Endometrial microvascular endothelial cells (primary cell): ENCODE data around the gene RARG. TPM values are rescaled to one million over a fixed set of nuclear protein-coding genes. Genes with fewer than 3 reads are reported as not detected.

Experiments
- in situ Hi-C: cut with HindIII; loops from 2 replicates; pipeline ENCODE4 v1.10.0; 2017; ENCODE audit warnings: low sequenced_read_pairs, low pct_unique_long_range_greater_than_20kb; ENCODE audit errors: inconsistent ontology term
- total RNA-seq: library from RNA; depleted of rRNA; stranded (reverse); fragments of >200 nt; gene quantifications from one replicate; pipeline ENCODE4 v1.2.3, GENCODE V29; 2015; ENCODE audit errors: inconsistent ontology term

RARG gene
- 23.5 TPM for total RNA-seq

DNA sequence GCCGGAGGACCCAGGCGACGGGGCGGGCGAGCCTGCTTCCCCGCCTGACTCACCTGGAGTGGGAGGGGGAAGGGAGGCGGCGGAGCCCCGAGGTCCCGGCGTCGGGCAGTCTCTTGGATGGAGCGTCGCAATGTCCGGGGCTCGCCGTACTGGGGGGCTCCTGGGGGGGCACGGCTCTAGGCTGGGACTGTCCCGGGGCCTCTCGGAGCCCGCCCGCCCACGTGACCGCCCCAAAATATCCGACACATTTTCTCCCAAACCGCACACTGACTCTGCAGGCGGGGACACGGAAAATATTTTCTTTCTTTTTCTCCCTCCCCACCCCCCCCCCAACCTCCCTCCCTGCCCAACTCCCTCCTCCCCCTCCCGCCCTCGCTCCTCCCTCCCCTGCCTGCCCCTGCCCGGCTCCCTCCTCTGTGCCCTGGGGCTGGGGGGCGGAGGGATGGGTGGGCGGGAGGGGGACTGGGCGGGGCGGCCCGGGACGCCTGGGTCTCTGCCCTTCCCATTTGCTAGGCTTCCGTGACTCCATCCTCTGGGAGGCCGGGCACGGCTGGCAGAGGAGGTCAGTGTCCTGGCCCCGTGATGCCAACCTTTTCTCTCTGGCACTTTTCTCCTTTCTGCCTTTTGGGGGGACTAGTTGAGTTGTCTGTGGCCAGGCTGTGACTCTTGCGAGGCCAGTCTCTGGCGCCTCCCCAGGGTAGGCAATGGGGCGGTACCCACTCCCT, at the start of gene RARG:
Gene RARG, minus strand, starts transcription at position 289 of the 725 bp plus-strand sequence. CDS start 4,664 bp downstream, outside the sequence.
- in situ Hi-C loops = no loop called here

GRCh38 chr12:53279888-53280498, 48.0 kb upstream of the RARG start:
- in situ Hi-C loops = no loop called here

DNA sequence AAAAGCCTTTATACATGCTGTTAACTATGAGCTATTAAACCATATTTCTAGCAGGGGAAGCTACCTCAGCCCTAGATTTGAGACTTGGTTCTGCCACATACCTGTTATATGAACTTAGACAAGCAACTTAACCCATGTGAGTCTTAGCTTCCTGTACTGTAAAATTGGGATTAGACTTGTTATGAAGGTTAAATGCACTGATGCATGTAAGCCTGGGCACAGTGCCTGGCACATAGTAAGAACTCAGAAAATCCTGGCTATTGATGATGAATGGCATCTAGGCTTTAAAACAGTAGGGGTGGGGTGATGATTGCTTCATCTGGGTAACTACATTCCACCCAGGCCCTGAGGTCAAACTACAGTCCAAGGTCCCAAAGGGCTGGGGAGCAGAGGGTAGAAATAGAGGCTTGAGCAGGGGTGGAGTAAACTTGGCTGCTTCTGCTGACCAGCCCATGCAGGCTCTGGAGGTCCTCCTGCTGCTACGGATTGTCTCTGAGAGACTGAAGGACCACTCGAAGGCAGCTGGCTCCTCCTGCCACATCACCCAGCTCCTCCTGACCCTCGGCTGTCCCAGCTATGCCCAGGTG, 47.4 kb upstream of the RARG start:
- in situ Hi-C loops = no loop called here

DNA sequence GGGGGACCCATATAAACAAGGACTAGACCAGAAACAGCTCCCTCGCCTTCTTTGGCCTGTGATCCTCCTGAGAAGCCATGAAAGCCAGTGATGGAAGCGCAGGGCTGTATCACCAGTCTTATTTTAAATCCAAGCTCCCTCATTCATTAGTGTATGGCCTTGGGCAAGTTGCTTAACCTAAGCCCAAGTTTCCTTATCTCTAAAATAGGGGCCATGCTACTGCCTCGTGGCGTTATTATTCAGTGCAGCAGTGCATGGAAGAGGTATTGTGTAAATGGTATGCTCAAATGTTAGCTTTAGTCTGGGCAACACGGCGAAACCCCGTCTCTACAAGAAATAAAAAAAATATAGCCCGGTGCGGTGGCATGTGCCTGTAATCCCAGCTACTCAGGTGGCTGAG, 46.0 kb upstream of the RARG start:
- in situ Hi-C loops = no loop called here

- in situ Hi-C loops = no loop called here
Observed at GRCh38 chr12:53276511-53276910, 44.5 kb upstream of the RARG start.

GRCh38 chr12:53274445-53274844, 42.4 kb upstream of the RARG start:
- in situ Hi-C loops = no loop called here

DNA sequence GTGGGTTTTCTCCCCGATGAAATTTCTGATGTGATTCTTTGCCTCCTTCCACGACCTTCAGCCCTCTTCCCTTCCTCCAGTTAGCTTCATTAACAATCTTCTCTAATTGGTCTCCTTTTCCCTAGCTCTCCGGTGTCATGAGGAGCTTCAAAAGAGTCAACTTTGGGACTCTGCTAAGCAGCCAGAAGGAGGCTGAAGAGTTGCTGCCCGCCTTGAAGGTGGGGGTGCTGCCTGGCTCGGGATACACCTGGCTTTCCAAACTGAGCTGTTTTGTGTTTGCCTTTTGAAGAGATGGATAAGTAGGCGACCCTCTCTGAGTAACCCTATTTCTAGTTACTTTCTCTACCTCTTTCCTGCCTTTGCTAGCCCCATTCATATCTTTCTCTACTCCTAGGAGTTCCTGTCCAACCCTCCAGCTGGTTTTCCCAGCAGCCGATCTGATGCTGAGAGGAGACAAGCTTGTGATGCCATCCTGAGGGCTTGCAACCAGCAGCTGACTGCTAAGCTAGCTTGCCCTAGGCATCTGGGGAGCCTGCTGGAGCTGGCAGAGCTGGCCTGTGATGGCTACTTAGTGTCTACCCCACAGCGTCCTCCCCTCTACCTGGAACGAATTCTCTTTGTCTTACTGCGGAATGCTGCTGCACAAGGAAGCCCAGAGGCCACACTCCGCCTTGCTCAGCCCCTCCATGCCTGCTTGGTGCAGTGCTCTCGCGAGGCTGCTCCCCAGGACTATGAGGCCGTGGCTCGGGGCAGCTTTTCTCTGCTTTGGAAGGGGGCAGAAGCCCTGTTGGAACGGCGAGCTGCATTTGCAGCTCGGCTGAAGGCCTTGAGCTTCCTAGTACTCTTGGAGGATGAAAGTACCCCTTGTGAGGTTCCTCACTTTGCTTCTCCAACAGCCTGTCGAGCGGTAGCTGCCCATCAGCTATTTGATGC, 36.9 kb upstream of the RARG start:
- in situ Hi-C loops = no loop called here

- in situ Hi-C loops = no loop called here
Observed at GRCh38 chr12:53267999-53268629, 36.1 kb upstream of the RARG start, which contains the start of gene ESPL1. TSS of gene ESPL1 (plus strand) at chr12:53268299. CDS start at chr12:53268767, 468 bp downstream.

DNA sequence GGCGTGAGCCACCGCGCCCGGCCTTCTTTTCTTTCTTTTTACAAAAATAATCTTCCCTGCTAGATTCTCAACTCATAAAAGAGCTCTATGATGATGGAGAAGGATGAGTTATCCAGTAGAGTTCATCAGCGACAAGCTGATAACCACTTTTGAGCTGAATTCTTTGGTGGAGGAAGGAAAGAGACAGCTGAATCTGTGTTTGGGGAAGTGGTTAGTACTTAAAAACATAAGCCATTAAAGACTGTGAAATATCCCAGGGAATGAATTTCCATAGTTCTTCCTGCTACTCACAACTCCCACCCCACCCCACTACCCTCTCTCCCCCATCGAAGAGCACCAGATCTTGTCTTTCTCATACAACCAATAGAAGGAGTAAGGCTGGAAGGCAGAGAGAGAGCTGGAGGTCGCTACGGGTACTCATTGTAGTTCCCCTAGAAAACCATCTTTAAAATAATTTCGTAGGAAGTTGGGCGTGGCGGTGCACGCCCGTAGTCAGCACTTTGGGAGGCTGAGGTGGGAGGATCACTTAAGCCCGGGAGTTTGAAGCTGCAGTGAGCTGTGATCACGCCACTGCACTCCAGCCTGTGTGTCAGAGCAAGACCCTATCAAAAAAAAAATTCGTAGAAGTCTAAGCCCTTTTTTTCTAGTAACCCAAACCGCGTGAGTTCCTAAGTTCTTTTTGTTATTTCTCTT, 35.4 kb upstream of the RARG start:
- in situ Hi-C loops = no loop called here

DNA sequence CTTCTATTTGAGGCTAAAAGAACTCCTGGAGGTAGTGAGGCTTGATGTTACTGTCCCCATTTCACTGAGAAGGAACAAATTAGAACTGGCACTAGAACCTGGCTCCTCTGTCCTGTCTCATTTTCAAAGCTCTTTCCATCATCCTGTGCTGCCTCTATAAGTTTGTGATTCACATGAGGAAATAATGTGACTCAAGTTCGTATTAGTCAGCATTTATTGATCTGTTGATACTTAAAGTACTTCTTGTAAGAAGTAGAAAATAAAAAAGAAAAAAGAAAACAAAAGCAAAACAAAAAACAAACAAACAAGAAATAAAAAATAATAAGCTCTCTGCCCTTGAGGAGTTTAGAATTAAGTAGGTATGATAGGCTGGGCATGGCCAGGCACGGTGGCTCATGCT, 33.8 kb upstream of the RARG start:
- in situ Hi-C loops = no loop called here

DNA sequence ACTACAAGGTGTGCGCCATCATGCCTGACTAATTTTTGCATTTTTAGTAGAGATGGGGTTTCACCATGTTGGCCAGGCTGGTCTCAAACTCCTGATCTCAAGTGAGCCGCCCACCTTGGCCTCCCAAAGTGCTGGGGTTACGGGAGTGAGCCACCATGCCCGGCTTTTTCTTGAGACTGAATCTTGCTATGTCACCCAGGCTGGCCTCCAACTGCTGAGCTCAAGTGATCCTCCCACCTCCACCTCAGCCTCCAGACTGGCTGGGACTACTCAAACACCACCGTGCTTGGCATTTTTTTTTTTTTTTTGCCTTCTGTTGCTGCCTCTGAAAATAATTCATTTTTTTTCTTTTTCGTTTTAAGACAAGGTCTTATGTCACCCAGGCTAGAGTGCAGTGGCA, 27.9 kb upstream of the RARG start:
- in situ Hi-C loops = no loop called here

DNA sequence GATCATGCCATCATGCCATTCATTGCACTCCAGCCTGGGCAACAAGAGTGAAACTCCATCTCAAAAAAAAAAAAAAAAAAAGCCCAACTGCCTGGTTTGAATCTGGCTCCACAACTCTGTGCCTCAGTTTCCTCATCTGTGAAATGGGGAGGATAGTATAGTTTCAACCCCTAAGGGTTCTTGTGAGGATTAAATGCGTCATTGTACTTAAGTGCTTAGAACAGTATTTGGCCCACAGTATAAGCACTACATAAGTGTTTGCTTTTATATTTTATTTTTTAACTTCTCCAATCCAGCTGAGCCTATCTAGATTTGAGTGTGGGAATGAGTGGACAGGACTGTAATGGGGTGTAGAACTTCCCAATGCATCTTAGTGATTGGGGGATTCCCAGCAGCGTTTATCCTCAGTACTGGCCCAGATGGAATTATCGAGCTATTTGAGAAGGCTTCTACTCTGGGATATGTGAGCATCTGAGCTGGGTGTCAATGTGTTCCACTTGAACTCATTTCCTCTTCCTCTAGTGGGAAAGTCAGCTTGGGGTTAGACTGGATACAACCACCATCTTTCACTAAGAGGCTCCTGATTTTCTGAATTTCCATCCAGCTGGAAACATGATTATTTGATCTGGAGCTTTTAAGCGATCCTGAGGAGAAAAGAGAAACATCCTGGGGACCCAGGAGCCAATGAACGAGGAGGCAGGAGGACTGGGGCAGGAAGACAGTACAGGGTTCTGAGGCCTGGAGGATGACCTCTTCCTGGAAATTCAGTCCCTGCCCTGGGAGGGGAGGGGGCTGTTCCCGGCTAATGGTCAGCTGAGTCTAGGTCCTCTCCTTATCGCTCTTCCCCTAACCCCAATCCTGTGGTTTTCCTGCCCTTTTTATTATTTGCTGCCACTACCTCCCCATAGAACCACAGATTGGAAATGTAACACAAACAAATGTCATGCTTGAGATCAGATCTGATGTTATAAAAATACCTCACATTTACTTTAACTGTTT, 26.8 kb upstream of the RARG start:
- in situ Hi-C loops = no loop called here

- in situ Hi-C loops = no loop called here
Observed at GRCh38 chr12:53255996-53256395, 24.0 kb upstream of the RARG start.

- in situ Hi-C loops = no loop called here
Observed at GRCh38 chr12:53254816-53255545, 23.0 kb upstream of the RARG start.

- in situ Hi-C loops = no loop called here
Observed at GRCh38 chr12:53253298-53253697, 21.3 kb upstream of the RARG start.

DNA sequence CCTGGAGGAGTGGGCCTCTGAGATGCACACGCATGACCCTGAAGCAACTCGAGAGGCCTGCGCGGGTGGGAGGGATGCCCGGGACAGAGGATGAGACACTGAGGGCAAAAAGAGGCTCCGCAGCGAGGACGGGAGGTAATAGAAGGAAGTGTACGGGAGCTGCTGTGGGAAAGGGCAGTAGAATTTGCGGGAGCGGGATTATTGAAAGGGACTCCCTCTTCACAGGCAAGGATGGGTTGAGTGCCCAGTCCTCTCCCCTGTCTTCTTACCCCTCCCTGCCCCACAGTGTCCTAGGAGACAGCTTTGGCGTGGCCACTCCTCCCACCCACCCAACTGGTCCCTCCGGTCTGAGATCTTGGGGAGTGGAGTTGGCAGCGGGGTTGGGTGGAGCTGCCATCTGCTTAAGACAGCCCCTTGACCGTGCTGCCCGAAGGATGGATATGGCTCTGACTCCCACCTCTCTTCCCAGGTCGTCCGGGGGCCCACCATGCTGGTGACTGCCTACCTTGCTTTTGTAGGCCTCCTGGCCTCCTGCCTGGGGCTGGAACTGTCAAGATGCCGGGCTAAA, 20.4 kb upstream of the RARG start:
- in situ Hi-C loops = no loop called here
